Transverse colon (tissue), 4 donors: ENCODE data around the gene C10orf105.

Experiments
- CTCF ChIP-seq, 5 experiments: fragments of 200-600 bp in 3 of 5; fragments of 450-650 bp in 2 of 5; sonication (generic) in 3 of 5; IDR thresholded peaks; 1 replicate in 2 of 5; 2 replicates in 3 of 5; pipeline ENCODE4 v1.5.1; 2016 to 2017; ENCODE audit warnings: antibody characterized with exemption in 5 of 5, inconsistent platforms in 3 of 5, mild to moderate bottlenecking in 2 of 5, moderate library complexity in 1 of 5
- POLR2AphosphoS5 ChIP-seq, 3 donors: sonication (generic); formaldehyde crosslinking; IDR thresholded peaks; one replicate each; pipeline ENCODE4 v1.6.1; 2016; ENCODE audit warnings: antibody characterized with exemption in 3 of 3

- TF ChIP-seq CTCF (IDR thresholded peaks at IDR 0.05) (no peak), POLR2AphosphoS5 (IDR thresholded peaks at IDR 0.05) (no peak)
Measured at GRCh38 chr10:71757399-71757922, 37.9 kb upstream of the C10orf105 start.
